Esophagus mucosa (tissue), 1 donor: ENCODE data around the gene IRF8. TPM values are rescaled to one million over a fixed set of nuclear protein-coding genes. Genes with fewer than 3 reads are reported as not detected.
A peak's percentile ranks its signal among the peaks of the same experiment; 100 is the strongest.
"Not testable (repeated sequence)": the region's sequence is repeated elsewhere in the genome, so short reads cannot be mapped to it uniquely, and the experiment has no call there.

ENCODE experiments used
- ATAC-seq: fragments of 200-7000 bp; cut with Tn5 transposase; one replicate; pipeline ENCODE4 v1.9.1; 2020
- total RNA-seq: library from RNA; stranded (reverse); gene quantifications from one replicate; pipeline ENCODE4 v1.2.4, GENCODE V29; 2023
- donor health status: DM: yes; HTN: yes; CAD: no.

IRF8 gene
- total RNA-seq, 1 donor from 2014 or later, result 2.2 TPM

DNA sequence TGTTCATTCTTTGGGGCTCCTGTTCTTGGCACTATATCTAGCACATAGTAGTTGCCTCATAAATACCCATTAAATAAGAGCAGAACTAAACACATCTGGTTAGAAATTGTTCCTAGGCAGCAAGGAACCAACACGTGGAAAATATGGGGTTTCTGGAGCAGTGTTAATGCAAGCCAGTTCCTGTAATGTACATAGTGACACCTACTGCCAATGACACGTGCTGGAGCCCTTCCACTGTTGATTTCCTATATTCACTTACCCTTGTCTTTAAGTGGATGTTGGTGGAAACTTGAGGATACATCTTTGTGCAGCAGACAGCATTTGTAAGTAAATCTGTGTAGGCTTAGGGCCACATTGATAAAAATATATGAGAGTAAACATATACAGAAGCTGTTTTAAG is 1.6 kb upstream of the IRF8 start:
- no peak for ATAC-seq

DNA sequence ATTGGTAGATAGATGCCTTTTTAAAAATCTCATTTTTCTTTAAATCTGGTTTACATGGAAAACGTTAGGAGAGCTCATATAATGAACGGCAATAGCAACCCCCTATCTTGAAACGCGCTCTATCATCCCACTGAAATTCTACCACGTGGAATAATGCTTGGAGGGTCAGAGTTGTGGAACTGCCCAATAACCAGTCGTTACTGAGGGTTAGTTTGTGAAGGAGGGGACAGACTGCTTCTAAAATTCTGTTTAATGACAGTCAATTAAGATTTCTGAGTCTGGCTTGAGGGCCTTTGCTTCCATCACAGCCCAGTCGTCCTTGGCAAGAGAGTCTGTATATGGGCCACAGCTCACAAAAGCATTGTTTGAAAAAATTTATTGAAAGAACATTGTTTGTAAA is 482 bp downstream of the IRF8 start:
- no peak for ATAC-seq

DNA sequence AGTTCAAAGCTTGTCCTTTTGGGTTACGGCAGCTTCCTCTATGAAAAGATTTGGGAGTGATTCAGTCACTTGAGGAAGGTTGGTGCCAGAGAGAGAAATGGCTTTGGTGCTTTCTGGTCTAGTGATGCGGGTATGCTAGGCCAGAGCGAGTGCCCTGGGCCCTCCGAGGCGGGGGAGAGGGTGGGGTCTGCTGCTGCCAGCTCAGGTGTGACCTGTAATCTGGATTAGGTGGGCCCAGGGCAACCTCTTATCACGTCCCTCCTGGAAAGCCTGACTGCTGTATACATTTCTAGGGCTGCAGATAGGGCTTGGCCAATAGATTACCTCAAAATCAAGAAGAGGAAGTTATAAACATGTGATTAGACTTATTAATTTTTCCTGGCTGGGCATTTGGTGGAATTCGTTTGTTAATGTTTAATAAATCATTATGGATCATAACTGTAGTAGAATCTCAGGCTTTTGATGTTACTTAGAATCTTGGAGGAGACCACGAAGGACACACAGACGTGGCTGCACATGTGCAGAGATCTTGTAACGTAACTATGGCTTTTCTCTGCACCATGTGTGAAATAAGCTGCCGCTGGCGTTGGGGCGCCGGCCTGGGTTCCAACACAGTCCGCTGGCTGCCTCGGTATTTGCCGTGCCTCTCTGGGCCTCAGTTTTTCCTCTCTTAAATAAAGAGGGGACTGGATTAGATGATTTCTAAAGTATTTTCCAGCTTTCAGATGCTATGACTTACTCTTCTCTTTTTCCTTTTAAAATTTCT is 1.2 kb downstream of the IRF8 start:
- ATAC-seq, result no peak

DNA sequence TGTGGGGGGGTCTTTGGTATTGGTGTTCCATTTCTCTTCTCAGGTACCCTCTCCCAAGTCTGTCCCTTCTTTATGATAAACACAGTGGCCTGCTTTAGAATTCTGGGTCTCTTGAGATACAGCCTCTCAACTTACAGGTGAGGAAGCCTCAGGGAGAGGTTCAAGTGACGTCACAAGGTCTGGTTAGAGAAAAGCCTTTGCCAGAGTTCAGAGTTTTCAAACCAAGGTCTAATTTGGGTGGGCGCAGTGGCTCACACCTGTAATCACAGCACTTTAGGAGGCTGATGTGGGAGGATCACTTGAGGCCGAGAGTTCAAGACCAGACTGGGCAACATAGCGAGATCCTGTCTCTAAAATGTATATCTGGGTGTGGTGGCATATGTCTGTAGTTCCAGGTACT is 2.1 kb downstream of the IRF8 start:
- no peak for ATAC-seq

DNA sequence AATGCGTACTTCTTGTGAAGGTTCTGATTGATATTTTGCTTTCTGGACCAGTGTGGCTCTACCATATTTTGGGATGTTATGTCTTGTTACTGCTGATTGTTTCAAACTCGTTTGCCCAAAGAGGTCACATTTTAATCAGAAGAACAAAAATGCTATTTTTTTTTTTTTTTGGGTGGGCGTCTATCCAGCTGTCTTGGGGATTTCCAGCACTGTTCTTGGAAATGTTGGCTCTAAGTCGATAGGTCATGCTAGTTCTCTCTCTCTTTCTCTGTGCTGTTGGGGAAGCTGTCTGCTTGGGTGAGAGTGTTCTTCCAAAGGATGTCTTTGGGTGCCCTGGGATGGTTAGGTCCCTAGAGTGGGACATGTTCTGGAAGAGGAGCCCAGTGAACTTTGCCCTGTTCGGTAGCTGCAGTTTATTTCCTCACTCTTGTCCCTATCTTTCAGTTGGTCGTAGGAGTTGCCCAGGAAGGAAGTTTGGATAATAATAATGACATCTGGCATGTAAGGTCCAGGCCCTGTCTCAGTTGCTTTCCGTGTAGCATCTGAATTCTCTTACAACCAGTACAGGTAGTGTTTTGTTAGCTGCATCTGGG is 2.9 kb downstream of the IRF8 start:
- no peak for ATAC-seq

DNA sequence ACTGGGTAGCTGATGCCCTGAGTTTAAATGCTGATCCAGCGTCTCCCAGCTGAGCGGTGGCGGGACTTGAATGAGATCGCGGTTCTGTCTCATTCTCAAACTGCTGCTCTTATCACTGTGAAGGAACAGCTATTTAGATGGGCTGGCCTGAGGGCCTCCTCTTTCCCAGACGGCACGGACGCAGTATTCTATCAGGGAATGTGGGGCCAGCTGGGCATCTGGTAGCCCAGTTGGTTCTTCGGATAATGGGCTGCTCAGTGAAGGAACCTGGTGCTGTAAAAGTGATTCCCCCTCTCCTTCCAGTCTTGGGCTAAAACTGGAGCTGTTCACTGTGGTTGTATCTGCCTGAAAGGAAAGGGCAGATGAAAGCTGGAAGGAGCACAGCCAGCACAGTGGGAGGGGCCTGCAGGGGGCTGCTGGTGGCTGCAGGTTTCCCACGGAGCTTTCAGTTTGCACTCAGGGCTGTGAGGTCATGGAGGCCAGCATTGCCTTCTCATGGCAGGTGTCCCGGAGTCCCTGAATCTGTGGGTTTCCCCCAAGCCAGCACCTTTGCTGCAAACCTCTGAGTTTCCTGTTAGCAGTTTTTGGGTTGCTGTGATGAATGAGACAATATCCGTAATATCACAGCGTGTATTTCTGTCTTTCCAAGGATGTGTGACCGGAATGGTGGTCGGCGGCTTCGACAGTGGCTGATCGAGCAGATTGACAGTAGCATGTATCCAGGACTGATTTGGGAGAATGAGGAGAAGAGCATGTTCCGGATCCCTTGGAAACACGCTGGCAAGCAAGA is 3.6 kb downstream of the IRF8 start:
- peak; percentile 50 for ATAC-seq

DNA sequence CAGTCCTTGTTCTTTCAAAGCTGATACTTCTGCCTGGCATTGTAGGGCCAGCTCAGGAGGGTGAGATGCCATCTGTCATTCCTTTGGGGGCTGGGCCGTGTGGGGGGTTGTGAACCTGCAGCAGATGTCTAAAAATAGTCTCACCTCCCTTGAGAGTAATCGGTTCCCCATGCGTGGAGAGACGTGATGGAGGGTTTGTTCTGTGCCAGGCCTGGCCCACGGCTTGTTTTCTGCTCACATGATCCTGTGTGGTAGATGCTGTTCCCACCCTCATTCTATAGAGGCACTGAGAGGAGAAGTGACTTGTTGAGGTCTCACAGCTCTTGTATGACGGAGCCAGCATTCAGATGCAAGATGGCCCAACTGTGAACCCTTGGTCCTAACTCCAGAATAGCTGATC is 4.6 kb downstream of the IRF8 start:
- ATAC-seq, result peak; percentile 53

DNA sequence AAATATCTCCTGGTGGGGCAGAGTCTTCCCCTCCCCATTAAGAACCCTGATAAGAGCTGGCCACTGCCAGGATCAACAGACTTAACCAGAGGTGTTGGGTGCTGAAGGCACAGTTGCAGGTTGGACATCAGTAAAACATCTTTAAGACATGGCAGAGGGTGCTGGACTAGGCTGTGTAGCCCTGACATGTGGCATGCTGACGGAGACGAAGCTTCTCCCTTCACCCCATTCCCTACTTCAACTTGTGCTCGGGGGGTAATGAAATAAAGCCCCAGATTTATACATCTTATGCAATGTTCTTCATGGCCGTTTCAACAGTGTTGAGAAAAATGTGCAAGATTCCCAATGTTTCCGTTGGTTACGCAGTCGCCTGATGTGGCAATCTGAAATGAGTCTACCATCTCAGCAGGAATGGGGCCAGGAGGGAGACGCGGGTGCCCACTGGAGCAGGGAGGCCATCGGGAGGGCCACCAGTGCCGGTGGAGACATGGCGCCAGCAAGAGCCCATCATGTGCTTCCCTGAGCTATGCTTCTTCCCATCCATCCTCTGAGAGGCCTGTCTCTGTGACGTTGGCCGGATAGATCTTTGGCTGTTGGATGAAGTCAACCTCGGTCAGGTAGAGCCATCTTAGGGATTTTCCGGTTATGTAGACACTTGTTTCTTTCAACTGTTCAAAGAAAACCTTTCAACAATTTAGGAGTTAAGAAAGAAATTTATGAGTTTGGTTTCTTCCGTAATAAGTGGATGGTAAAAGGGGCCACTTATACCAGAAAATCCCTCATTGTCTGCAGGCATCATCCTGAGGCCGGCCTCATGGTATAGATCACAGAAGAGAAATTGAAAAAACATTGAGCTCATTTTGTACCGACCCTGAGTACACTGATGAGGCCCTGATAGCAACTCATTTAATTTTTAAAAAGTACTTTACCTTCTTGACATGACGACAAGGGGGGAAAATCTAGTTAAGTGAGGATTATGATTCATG is 6.4 kb downstream of the IRF8 start:
- no peak for ATAC-seq

DNA sequence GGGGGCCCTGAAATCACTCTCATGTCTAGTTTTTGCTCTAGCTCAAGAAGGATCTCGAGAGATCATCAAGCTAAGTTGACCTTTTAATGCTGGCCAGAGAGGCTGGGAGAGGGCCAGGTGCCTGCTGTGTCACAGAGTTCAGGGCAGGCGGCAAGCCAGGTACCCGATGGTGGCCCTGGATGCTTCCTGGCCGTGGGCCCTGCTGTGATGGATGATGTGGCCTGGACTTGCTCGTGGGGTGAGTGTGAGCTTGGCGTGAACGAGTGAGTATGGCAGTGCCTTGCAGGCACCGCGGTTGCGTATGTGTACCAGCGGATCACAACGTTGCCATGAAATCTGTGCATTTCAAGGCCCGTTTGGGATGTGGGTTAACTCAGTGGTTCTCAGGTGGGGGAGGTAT is 7.4 kb downstream of the IRF8 start:
- ATAC-seq, result no peak

DNA sequence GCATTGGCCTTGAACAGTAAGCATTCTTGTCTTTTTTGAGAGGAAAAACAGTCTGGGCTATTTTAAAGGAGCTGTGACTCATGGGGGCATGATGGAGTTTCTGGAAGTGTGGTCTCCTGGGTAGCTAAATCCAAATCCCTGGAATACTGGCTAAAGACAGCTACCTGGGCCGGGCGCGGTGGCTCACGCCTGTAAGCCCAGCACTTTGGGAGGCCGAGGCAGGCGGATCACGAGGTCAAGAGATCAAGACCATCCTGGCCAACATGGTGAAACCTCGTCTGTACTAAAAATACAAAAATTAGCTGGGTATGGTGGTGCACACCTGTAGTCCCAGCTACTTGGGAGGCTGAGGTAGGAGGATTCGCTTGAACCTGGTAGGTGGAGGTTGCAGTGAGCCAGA is 8.3 kb downstream of the IRF8 start:
- ATAC-seq, result not testable (repeated sequence)

- no peak for ATAC-seq
These were observed 9.5 kb downstream of the IRF8 start for GRCh38 chr16:85908444-85908843.

GRCh38 chr16:85908889-85909589 is 10.1 kb downstream of the IRF8 start:
- ATAC-seq, result no peak

DNA sequence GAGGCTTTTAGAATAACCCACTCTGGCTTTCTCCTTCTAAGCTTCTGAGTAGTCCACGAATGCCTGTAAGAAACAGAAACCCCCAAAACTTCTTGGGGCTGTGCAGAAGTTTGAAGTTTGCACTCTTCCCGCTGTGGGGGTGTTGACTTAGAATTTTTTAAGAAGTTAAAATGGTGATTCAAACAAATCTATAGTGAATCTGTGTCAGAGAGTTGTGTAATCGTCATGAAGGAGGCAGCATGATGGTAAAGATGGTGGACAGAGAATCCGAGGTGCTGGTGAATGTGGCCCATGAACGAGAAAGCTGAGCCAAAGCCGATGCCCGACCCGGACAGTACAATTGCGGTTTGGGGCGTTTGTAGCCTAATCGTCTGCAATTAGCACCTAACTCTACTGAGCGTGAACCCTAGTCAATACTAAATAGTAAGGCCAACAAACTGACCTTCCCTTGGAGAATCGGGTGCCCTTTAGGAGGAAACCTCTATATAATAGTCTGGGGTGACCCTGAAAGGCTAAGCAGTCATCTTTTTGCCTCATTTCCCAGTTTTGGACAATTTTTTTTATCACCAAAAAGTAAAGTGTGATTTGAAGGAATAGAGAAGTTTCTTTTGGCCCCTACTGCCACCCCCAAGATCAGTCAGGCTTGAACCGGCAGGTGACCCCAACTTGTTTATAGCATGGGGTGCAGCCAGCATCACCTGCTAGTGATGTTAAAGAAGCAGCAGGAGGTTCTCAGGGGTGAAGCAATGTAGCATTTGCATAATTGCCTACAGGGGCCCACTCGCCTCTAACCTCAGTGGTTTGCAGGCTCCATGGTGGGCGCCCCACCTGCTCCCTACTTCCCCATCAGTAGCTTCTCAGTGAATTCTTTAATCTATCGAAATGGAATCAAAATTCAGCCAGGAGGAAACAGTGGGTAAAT is 11.2 kb downstream of the IRF8 start:
- ATAC-seq, result peak; percentile 46

- no peak for ATAC-seq
These were observed 11.9 kb downstream of the IRF8 start for GRCh38 chr16:85910854-85911247.

GRCh38 chr16:85911251-85911930 is 12.4 kb downstream of the IRF8 start:
- ATAC-seq, result no peak

- no peak for ATAC-seq
These were observed 13.4 kb downstream of the IRF8 start for GRCh38 chr16:85912211-85912974.

GRCh38 chr16:85913141-85913601 is 14.2 kb downstream of the IRF8 start:
- ATAC-seq, result no peak

GRCh38 chr16:85913688-85914422 is 14.9 kb downstream of the IRF8 start:
- no peak for ATAC-seq
